Stimulated activated CD8-positive, alpha-beta memory T cell treated with anti-CD3 and anti-CD28 coated beads, Interleukin-7, amount 100 ng/mL, for 24 hours (primary cell): ENCODE measurements around the gene WNT10A.
A peak's percentile ranks its signal among the peaks of the same experiment; 100 is the strongest.

Source experiments
- DNase-seq: peaks from one replicate; pipeline ENCODE4 v3.0.0-alpha.2; 2020; ENCODE audit warnings: low read depth

The WNT10A gene

DNA sequence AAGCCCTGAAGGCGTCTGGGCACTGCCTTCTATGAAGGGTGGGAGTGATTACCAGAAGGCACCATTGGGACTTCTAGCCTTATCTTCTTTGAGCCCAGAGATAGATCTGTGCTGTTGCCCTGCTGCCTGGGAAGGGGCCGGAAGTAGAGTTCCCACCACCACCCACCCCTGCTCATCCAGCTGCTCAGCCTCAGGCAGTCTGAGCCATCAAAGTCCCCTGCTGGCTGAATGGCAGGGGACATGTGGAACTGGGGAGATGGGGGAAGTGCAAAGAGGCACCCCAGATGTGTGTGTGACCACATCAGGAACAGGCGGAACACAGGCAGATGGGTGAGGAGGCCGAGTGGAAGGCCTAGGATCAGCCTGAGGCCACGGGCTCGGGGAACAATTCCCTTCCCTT, 3.3 kb upstream of the WNT10A start:
- DNase-seq = no peak

GRCh38 chr2:218877891-218878290, 2.8 kb upstream of the WNT10A start:
- DNase-seq = no peak

GRCh38 chr2:218878486-218878885, 2.2 kb upstream of the WNT10A start:
- DNase-seq = no peak

- no peak for DNase-seq
Observed at GRCh38 chr2:218878926-218879761, 1.5 kb upstream of the WNT10A start.

GRCh38 chr2:218879776-218880101, 913 bp upstream of the WNT10A start:
- no peak for DNase-seq

GRCh38 chr2:218880859-218881594, 375 bp downstream of the WNT10A start:
- no peak for DNase-seq

DNA sequence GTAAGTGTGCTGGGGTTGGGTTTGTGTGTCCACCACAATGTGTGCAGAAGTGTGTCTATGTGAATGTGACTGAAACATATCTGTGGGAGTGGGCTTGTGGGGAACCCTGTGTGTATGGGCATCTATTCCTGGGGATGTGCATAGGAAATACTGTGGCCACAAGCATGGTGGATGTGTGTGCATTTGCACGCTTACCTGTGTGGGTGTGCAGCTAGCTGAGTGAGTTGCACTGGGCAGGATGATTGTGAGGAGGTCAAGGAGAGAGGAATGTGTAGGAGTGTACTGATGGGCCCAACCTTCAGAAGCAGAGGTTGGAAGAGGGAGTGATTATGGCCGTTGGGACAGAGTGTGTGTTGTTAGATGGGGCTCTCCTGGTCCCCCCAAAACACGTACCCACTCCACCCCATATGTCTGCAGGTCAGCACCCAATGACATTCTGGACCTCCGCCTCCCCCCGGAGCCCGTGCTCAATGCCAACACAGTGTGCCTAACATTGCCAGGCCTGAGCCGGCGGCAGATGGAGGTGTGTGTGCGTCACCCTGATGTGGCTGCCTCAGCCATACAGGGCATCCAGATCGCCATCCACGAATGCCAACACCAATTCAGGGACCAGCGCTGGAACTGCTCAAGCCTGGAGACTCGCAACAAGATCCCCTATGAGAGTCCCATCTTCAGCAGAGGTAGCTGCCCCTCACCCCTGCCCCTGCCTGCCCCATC, 1.2 kb downstream of the WNT10A start:
- no peak for DNase-seq

DNA sequence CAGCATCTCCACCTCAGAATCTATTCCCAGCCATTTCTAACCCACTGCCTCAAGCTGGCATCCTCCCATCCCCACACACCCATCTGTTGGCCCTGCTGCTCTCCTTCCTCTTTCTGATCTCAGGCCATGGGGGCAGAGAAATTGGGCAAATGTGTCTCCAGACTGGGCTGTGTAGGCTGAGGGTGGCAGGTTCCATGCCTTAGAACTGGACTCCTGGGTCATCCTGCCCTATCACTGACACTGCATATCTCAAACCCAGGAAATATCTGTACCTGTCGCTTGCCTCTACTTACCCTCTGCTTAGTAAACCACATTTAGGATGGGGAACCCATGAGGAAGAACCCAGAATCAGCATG, 1.8 kb downstream of the WNT10A start:
- no peak for DNase-seq

DNA sequence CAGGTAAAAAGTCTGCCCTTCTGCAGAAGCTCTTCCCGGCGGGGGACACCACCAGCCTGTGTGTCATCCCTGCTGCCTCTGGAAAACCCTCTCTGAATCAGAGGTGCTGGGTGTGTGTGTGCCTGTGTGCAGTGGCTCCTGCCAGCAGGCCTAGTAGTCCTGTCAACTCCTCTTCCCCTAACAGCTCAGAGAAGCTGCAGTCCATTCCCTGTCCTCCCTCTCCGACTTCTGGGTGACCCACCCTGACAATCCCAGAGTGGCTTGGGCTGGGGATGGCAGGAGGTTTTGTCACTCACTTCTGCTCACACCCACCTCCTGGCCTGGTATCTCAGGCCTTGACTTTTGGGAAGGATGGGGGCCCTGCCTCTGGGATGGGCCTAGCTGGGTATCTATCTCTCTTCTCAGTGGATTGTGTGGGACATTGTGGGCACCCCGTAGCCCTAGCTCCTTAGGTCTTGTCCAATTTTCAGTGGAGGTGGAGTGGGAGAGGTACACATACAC, 2.3 kb downstream of the WNT10A start:
- no peak for DNase-seq

- DNase-seq = no peak
Observed at GRCh38 chr2:218883491-218884490, 3.1 kb downstream of the WNT10A start.

GRCh38 chr2:218884519-218884918, 3.9 kb downstream of the WNT10A start:
- DNase-seq = no peak

DNA sequence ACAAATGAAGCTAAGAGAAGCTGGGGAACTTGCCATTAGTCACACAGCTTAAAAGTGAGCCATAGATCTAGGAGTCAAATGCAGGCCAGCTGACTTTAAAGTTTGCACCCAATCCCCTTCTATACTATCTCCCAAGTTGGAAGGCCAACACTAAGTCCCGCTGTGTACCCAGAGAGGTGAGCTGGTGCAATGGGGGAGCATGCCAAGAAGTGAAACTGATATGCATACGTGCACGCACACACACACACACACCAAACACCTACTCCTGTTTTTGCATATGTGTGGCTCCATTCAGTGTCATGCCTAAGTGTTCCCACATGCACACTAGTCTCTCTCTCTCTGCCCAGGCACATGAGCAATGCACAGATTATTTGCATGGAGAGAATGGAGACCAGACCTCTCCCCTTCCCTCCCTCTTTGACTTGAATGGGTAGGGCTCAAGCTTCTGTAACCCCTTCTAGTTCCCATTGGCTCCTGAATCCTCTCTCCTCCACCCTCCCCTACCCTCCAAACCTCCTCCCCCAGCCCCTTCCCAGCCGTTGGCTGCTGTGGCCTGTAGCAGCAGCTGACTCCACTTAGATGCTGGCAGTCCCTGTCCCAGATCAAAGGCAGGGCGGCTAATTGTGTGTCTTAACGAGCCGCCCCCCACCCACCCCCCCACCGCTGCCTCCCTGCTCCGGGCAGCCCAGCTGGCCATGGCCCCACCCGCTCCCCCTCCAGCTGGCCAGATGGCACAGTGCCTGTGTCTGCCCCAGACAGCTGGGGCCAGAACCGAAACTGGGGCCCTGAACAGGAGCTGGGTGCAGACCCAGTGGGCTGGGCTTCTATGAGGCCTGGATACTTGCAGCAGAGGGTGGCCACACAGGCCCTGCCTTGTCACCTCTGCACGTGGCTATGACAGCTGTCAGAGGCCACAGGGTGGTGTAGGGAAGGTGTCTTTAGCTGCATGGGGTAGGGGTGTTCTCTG, 5.6 kb downstream of the WNT10A start:
- no peak for DNase-seq

DNA sequence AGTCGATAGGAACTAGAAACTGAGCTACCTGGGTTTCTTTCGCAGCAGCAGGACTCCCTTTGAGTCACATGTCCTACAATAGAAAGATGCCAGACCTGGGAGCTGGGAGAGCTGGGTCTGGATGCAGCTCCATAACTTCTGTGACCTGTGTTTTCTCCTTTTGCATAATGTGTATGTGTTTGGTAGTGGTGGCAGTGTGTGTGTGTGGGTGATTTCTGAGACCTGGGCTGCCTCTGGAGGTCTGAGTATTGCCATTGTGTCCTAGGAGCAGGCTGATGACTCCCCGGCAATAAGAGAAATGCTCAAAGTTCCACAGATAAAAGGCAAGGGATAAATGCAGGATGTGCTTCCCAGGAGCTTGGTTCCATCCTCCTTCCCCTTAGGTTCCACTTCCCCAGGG, 6.4 kb downstream of the WNT10A start:
- no peak for DNase-seq

DNA sequence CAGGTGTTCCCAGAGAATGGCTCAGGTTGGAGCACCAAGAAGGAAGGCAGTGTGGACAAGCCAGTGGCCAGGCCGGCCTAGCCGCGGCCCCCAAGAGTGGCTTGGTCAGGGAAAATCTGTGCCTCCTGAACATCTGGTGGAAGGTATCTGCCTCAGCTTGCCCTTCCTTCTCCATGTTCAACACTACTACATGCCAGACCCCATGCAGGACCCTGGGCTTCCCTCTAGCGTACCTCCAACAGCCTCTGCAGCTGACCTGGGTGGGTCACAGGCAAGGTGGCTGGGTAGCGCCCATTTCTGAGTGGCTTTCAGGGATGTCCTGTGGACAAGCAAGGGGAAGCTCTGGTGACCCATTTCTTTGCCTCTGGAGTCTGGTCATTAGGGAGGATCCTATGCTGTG, 7.7 kb downstream of the WNT10A start:
- no peak for DNase-seq

GRCh38 chr2:218889937-218890336, 9.3 kb downstream of the WNT10A start:
- no peak for DNase-seq

- DNase-seq = no peak
Observed at GRCh38 chr2:218890369-218890768, 9.7 kb downstream of the WNT10A start.

DNA sequence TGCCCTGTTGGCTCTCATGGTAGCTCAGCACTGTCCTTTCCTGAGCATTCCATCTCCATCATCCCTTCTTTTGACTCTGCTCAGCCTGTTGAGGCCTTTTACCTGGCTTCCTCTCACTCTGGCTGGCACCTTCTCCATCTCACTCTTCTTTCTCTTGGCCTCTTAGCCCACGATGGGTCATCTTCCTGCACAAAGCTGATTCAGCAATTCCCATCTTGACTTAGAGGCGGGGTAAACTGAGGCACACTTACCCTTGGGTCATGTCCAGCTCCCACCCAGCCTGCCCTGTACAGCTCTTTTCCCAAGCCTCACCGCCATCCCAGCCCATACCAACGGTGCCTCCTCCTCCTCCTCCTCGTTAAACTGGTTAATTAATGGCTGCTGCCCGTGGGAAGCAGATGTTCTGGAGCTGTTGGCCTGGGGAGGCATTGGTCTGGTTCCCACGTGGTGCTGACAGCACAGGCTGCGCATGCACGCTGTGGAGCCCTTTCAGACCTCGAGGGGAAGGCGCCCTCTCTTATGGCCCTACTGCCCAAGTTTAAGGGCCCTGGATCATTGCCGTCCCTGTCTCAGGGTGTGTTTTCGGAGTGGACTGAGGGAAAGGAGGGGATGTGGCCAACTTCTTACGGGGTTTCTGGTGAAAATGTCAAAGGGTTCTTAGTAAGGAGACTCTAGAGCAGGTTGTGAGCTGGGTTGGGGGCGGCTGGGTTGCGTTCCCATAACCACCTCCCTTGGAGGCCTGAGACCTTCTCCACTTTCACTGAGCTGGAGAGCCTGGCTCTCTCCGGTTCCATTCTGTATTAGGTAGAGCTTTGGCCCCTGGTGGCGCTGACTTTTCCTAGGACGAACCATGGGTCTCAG, 10.9 kb downstream of the WNT10A start:
- no peak for DNase-seq

DNA sequence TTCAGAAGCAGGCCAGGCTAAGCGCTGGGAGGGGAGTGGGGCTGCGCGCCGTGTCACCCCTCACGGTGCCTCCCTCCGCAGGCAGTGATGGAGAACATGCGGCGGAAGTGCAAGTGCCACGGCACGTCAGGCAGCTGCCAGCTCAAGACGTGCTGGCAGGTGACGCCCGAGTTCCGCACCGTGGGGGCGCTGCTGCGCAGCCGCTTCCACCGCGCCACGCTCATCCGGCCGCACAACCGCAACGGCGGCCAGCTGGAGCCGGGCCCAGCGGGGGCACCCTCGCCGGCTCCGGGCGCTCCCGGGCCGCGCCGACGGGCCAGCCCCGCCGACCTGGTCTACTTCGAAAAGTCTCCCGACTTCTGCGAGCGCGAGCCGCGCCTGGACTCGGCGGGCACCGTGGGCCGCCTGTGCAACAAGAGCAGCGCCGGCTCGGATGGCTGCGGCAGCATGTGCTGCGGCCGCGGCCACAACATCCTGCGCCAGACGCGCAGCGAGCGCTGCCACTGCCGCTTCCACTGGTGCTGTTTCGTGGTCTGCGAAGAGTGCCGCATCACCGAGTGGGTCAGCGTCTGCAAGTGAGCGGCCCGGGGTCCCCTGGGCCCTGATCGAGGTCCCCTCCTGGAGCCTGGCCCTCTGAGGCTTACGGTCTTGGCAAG, 12.2 kb downstream of the WNT10A start:
- DNase-seq = peak; percentile 55
